Kidney epithelial cell (primary cell): ENCODE measurements around the gene NGF. TPM values are rescaled to one million over a fixed set of nuclear protein-coding genes. Genes with fewer than 3 reads are reported as not detected.

Experiments
- DNase-seq: peaks from one replicate; pipeline ENCODE4 v3.0.0-alpha.2; 2010; ENCODE audit warnings: low read depth
- H3K27me3 ChIP-seq: 2 replicates; pipeline ENCODE4 v1.6.0; 2011; ENCODE audit warnings: low read length; ENCODE audit not compliant: control insufficient read depth, insufficient read depth
- H3K36me3 ChIP-seq: 2 replicates; pipeline ENCODE4 v1.5.1; 2011; ENCODE audit warnings: low read length; ENCODE audit not compliant: control insufficient read depth, insufficient read depth
- H3K4me3 ChIP-seq: 2 replicates; pipeline ENCODE4 v1.5.1; 2011; ENCODE audit warnings: low read depth, mild to moderate bottlenecking, control low read depth, low read length
- CTCF ChIP-seq: IDR thresholded peaks from 2 replicates; pipeline ENCODE4 v1.5.1; 2011; ENCODE audit warnings: mild to moderate bottlenecking, moderate library complexity, low read length, control low read depth, inconsistent platforms; ENCODE audit not compliant: insufficient read depth, poor library complexity, severe bottlenecking
- total RNA-seq: library from RNA; depleted of rRNA; stranded (reverse); fragments of >200 nt; gene quantifications from 2 replicates; pipeline ENCODE4 v1.2.3, GENCODE V29; 2015

NGF gene
- total RNA-seq, 1 donor from 2014 or later: 2.9 TPM

GRCh38 chr1:115237507-115237906 lies 100.5 kb downstream of the NGF start:
- no peak for TF ChIP-seq CTCF
- no peak for DNase-seq
- no peaks in the 10 kb centered on the region for H3K36me3 ChIP-seq

GRCh38 chr1:115237023-115237422 lies 101.0 kb downstream of the NGF start:
- no peak for TF ChIP-seq CTCF
- no peak for DNase-seq
- no peaks in the 10 kb centered on the region for H3K36me3 ChIP-seq

More at GRCh38 chr1:115237507-115237906, 100.5 kb downstream of the NGF start:
- H3K27me3 ChIP-seq: no peaks in the 10 kb centered on the region
- H3K4me3 ChIP-seq: no peak overlapping the region

More at GRCh38 chr1:115237023-115237422, 101.0 kb downstream of the NGF start:
- Histone ChIP-seq H3K4me3 (no peak overlapping the region), H3K27me3 (no peaks in the 10 kb centered on the region)

Other genes with a start within 250 kb of the NGF start
- gene TSPAN2, start 248.7 kb downstream of the NGF start, total RNA-seq: 7.7 and 7.8 TPM in 2 replicates